Measurements from ENCODE around the gene FRMPD2. TPM values are rescaled to one million over a fixed set of nuclear protein-coding genes. Genes with fewer than 3 reads are reported as not detected.
"Not testable (repeated sequence)": the region's sequence is repeated elsewhere in the genome, so short reads cannot be mapped to it uniquely, and the experiment has no call there.

Gene FRMPD2
- total RNA-seq, 1 donor from 2014 or later: under 0.01 TPM

DNA sequence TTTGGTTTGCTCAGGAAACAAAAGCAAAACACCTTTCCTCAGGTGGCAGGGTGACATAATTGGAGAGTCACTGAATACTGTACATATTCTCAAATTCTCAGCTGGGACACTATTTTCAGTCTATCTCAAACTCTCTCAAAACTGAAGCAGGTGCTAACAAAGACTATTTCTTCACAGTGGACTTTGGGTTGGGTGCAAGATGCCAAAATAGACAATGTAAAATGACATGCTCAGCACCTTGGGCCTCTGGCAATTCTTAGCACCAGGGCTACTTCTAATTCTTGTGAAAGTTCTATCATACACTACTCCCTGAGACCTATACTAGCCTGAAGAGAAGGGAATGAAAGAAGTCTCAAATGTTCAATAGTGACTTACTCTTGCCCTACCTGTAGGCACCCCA lies 151.9 kb downstream of the FRMPD2 start:
- H3K36me3 ChIP-seq (ENCODE audit: control insufficient read depth, insufficient read depth, low read length): not testable (repeated sequence)

DNA sequence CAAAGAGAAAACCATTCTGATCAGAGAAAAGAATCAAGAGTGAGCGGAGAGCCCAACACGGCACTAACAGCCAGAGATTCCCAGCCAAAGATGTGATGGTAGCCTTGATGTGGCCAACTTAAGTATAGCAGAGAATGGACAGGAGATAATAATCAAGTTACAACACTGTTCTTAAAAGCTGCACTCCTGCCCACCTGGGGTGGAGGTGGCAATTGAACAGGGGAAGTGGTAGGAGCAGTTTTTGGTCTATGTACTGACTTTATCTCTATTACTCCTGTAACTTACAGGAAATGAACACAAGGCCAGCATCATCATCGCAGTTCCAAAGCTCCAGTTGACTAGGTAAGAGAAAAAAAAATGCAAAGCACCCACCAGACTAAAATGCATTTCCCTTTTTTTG lies 164.2 kb downstream of the FRMPD2 start:
- not testable (repeated sequence) for H3K4me3 ChIP-seq (ENCODE audit: low read depth, low read length); DNase-seq (ENCODE audit: low read depth); H3K36me3 ChIP-seq (ENCODE audit: control insufficient read depth, insufficient read depth, low read length); H3K27me3 ChIP-seq (ENCODE audit: control insufficient read depth, insufficient read depth, low read length); FAIRE-seq

More for the DNA sequence above, 151.9 kb downstream of the FRMPD2 start:
- H3K27me3 ChIP-seq (ENCODE audit: control insufficient read depth, insufficient read depth, low read length); FAIRE-seq; DNase-seq (ENCODE audit: low read depth); H3K4me3 ChIP-seq (ENCODE audit: low read depth, low read length): not testable (repeated sequence)

Other genes starting within 250 kb of the FRMPD2 start
- 30.6 and 43.2 TPM in 2 replicates for gene MAPK8, start 32.0 kb upstream of the FRMPD2 start, total RNA-seq

Measured in bronchial epithelial cell (primary cell).